GM18511 (cell line): ENCODE data around the gene AEBP2.
"Not testable (repeated sequence)": the region's sequence is repeated elsewhere in the genome, so short reads cannot be mapped to it uniquely, and the experiment has no call there.

Experiments used
- ATAC-seq: cut with Tn5 transposase; IDR thresholded peaks from one replicate; pipeline ENCODE4 v1.9.1; 2021; ENCODE audit warnings: mild to moderate bottlenecking, moderate library complexity; ENCODE audit not compliant: unreplicated experiment

Gene AEBP2

GRCh38 chr12:19451196-19451595, 11.9 kb downstream of the AEBP2 start:
- ATAC-seq: no peak

- no peak for ATAC-seq
These were observed 14.7 kb downstream of the AEBP2 start for GRCh38 chr12:19453961-19454360.

- ATAC-seq: no peak
These were observed 15.5 kb downstream of the AEBP2 start for GRCh38 chr12:19454837-19455236.

- ATAC-seq: no peak
These were observed 16.9 kb downstream of the AEBP2 start for GRCh38 chr12:19456176-19456575.

GRCh38 chr12:19457561-19457960, 18.3 kb downstream of the AEBP2 start:
- ATAC-seq: peak; percentile 55

- ATAC-seq: no peak
These were observed 19.4 kb downstream of the AEBP2 start for GRCh38 chr12:19458733-19459132.

- ATAC-seq: no peak
These were observed 22.7 kb downstream of the AEBP2 start for GRCh38 chr12:19461999-19462398.

- ATAC-seq: no peak
These were observed 23.1 kb downstream of the AEBP2 start for GRCh38 chr12:19462406-19462805.

- no peak for ATAC-seq
These were observed 24.9 kb downstream of the AEBP2 start for GRCh38 chr12:19464192-19464580.

- no peak for ATAC-seq
These were observed 26.4 kb downstream of the AEBP2 start for GRCh38 chr12:19465711-19466110.

GRCh38 chr12:19474147-19474546, 34.9 kb downstream of the AEBP2 start:
- no peak for ATAC-seq

GRCh38 chr12:19475884-19476505, 36.7 kb downstream of the AEBP2 start:
- not testable (repeated sequence) for ATAC-seq

GRCh38 chr12:19477071-19477470, 37.8 kb downstream of the AEBP2 start:
- ATAC-seq: no peak

GRCh38 chr12:19480459-19480858, 41.2 kb downstream of the AEBP2 start:
- ATAC-seq: no peak

- peak; percentile 3 for ATAC-seq
These were observed 42.7 kb downstream of the AEBP2 start for GRCh38 chr12:19482036-19482435.

- ATAC-seq: peak; percentile 90
These were observed 43.3 kb downstream of the AEBP2 start for GRCh38 chr12:19482551-19483109.

- no peak for ATAC-seq
These were observed 44.4 kb downstream of the AEBP2 start for GRCh38 chr12:19483727-19484126.

- ATAC-seq: no peak
These were observed 45.4 kb downstream of the AEBP2 start for GRCh38 chr12:19484738-19485137.

- no peak for ATAC-seq
These were observed 45.9 kb downstream of the AEBP2 start for GRCh38 chr12:19485240-19485639.

- ATAC-seq: no peak
These were observed 49.9 kb downstream of the AEBP2 start for GRCh38 chr12:19489168-19489567.

GRCh38 chr12:19490908-19491307, 51.6 kb downstream of the AEBP2 start:
- ATAC-seq: no peak

- ATAC-seq: no peak
These were observed 52.6 kb downstream of the AEBP2 start for GRCh38 chr12:19491863-19492262.
